ENCODE results near the gene WDR44.

- no peak for TF ChIP-seq THYN1 (CRISPR knock-in tag; IDR thresholded peaks at IDR 0.05; ENCODE audit: borderline replicate concordance, low read depth)
- TF ChIP-seq, protein P1, sequence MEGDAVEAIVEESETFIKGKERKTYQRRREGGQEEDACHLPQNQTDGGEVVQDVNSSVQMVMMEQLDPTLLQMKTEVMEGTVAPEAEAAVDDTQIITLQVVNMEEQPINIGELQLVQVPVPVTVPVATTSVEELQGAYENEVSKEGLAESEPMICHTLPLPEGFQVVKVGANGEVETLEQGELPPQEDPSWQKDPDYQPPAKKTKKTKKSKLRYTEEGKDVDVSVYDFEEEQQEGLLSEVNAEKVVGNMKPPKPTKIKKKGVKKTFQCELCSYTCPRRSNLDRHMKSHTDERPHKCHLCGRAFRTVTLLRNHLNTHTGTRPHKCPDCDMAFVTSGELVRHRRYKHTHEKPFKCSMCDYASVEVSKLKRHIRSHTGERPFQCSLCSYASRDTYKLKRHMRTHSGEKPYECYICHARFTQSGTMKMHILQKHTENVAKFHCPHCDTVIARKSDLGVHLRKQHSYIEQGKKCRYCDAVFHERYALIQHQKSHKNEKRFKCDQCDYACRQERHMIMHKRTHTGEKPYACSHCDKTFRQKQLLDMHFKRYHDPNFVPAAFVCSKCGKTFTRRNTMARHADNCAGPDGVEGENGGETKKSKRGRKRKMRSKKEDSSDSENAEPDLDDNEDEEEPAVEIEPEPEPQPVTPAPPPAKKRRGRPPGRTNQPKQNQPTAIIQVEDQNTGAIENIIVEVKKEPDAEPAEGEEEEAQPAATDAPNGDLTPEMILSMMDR (CRISPR knock-in tag; IDR thresholded peaks at IDR 0.05): no peak
- TF ChIP-seq ZSCAN20 (CRISPR knock-in tag; IDR thresholded peaks at IDR 0.05; ENCODE audit: borderline replicate concordance): no peak
- no peak for TF ChIP-seq YEATS4 (CRISPR knock-in tag; IDR thresholded peaks at IDR 0.05; ENCODE audit: borderline replicate concordance)
- no peak for TF ChIP-seq MYC (CRISPR knock-in tag; IDR thresholded peaks at IDR 0.05; ENCODE audit: borderline replicate concordance)
- no peak for TF ChIP-seq SMC3 (IDR thresholded peaks at IDR 0.05; ENCODE audit: low read length)
- no peak for TF ChIP-seq SNAI1 (CRISPR knock-in tag; IDR thresholded peaks at IDR 0.05; ENCODE audit: borderline replicate concordance)
- no peak for TF ChIP-seq ZNF33B (CRISPR knock-in tag; IDR thresholded peaks at IDR 0.05)
- TF ChIP-seq USF2 (IDR thresholded peaks at IDR 0.05; ENCODE audit: low read depth, low read length): no peak
- TF ChIP-seq USF2 (CRISPR knock-in tag; IDR thresholded peaks at IDR 0.05; ENCODE audit: borderline replicate concordance): no peak
- TF ChIP-seq CHD2 (IDR thresholded peaks at IDR 0.05; ENCODE audit: low read depth, low read length): no peak
- no peak for TF ChIP-seq ZZZ3 (CRISPR knock-in tag; IDR thresholded peaks at IDR 0.05; ENCODE audit: borderline replicate concordance)
- no peak for TF ChIP-seq HNRNPUL1 (IDR thresholded peaks at IDR 0.05; ENCODE audit: low read depth, low read length)
- TF ChIP-seq ESRRA (CRISPR knock-in tag; IDR thresholded peaks at IDR 0.05; ENCODE audit: low read depth): no peak
Observed at GRCh38 chrX:118368398-118368797, 22.5 kb downstream of the WDR44 start.

All from HepG2 (cell line).